ENCODE data around the gene CSK. TPM values are rescaled to one million over a fixed set of nuclear protein-coding genes. Genes with fewer than 3 reads are reported as not detected.
A peak's percentile ranks its signal among the peaks of the same experiment; 100 is the strongest.

CSK gene
- total and polyA plus RNA-seq, 4 experiments from 2014 or later: 72.5 to 247 (median 179) TPM

GRCh38 chr15:74789741-74790079 lies 7.8 kb downstream of the CSK start:
- ChIA-PET POLR2A (ENCODE audit: partially characterized antibody) (interaction anchor here (0.6 to 24.9 kb wide), 8 partner anchors 0 to 577 kb away, joined by 3 to 1342 read pairs (median 31); partner anchors contain the start of genes CLK3, CPLX3, CSK and FAM219B), CTCF (ENCODE audit: partially characterized antibody) (interaction anchor here (9.3 to 36.4 kb wide), 3 partner anchors 5 to 156 kb away, joined by 77 to 1908 read pairs (median 1908); partner anchors contain the start of genes CSK and LMAN1L)
- no peak for DNase-seq
- peaks cover 11% of the 10 kb centered on the region for H3K36me3 ChIP-seq (ENCODE audit: insufficient read depth, low read length)
- Mint-ChIP-seq H3K27ac (peak overlapping the region; percentile 95 to 99 (median 98)), H3K9me3 (peaks cover 0 to 3% (median 0%) of the 10 kb centered on the region in 8 donors), H3K4me1 (peaks cover 49 to 96% (median 80%) of the 10 kb centered on the region in 4 donors), H3K4me3 (peak overlapping the region; percentile 85 to 96 (median 92)), H3K27me3 (no peaks in the 10 kb centered on the region), H3K36me3 (peaks cover 13 to 50% of the 10 kb centered on the region in 2 donors)
- H3K4me3 ChIP-seq (ENCODE audit: low read length in 2 of 2): peak overlapping the region; percentile 55 to 69
- H3K4me1 ChIP-seq (ENCODE audit: insufficient read depth, low read length): peaks cover 99% of the 10 kb centered on the region
- peak overlapping the region; percentile 86 for H3K27ac ChIP-seq (ENCODE audit: low read depth, low read length)
- intact Hi-C loops (cut with micrococcal nuclease): loop anchor here (1.0 to 5.0 kb wide), 3 partner anchors 8 to 172 kb away; partner anchors contain the start of genes CLK3 and COX5A
- no peaks in the 10 kb centered on the region for H3K27me3 ChIP-seq (ENCODE audit: insufficient read depth, low read length)
- H3K9me3 ChIP-seq (ENCODE audit: control insufficient read depth in 1 of 2, low read length in 2 of 2): no peaks in the 10 kb centered on the region

- Mint-ChIP-seq H3K36me3 (peaks cover 10 to 49% of the 10 kb centered on the region in 2 donors), H3K4me3 (peak overlapping the region; percentile 85 to 96 (median 92)), H3K9me3 (peaks cover 0 to 3% (median 0%) of the 10 kb centered on the region in 8 donors), H3K27ac (peak overlapping the region; percentile 95 to 99 (median 98)), H3K27me3 (no peaks in the 10 kb centered on the region), H3K4me1 (peaks cover 51 to 96% (median 81%) of the 10 kb centered on the region in 4 donors)
- Histone ChIP-seq H3K4me1 (ENCODE audit: insufficient read depth, low read length) (peaks cover 99% of the 10 kb centered on the region), H3K4me3 (ENCODE audit: low read length in 2 of 2) (peak overlapping the region; percentile 7 to 69), H3K27ac (ENCODE audit: low read depth, low read length) (peak overlapping the region; percentile 86), H3K9me3 (ENCODE audit: control insufficient read depth in 1 of 2, low read length in 2 of 2) (no peaks in the 10 kb centered on the region), H3K36me3 (ENCODE audit: insufficient read depth, low read length) (peaks cover 11% of the 10 kb centered on the region), H3K27me3 (ENCODE audit: insufficient read depth, low read length) (no peaks in the 10 kb centered on the region)
- peak in 1 of 5 donors; percentile 76 for DNase-seq
- CTCF ChIA-PET (ENCODE audit: partially characterized antibody): interaction anchor here (9.3 to 36.4 kb wide), 3 partner anchors 5 to 157 kb away, joined by 77 to 1908 read pairs (median 1908); partner anchors contain the start of genes CSK and LMAN1L
- POLR2A ChIA-PET (ENCODE audit: partially characterized antibody): interaction anchor here (0.6 to 24.9 kb wide), 8 partner anchors 0 to 175 kb away, joined by 3 to 1342 read pairs (median 31); partner anchors contain the start of genes CLK3, CSK, MPI and ULK3
- intact Hi-C loops (cut with micrococcal nuclease): no loop called here
These were observed 8.4 kb downstream of the CSK start for GRCh38 chr15:74790080-74790916.

GRCh38 chr15:74791007-74791406 lies 9.1 kb downstream of the CSK start:
- peak overlapping the region in 7 of 8 donors; percentile 70 to 96 (median 76) for H3K4me3 Mint-ChIP-seq

GRCh38 chr15:74791667-74792066 lies 9.8 kb downstream of the CSK start:
- peaks cover 99% of the 10 kb centered on the region for H3K4me1 ChIP-seq (ENCODE audit: insufficient read depth, low read length)
- no peaks in the 10 kb centered on the region for H3K9me3 ChIP-seq (ENCODE audit: control insufficient read depth in 1 of 2, low read length in 2 of 2)
- ChIA-PET CTCF (ENCODE audit: partially characterized antibody) (interaction anchor here (1.0 to 36.4 kb wide), 6 partner anchors 3 to 174 kb away, joined by 3 to 1908 read pairs (median 46); partner anchors contain the start of genes CSK, LMAN1L and RPP25), POLR2A (ENCODE audit: partially characterized antibody) (interaction anchor here (0.8 to 24.9 kb wide), 4 partner anchors 2 to 110 kb away, joined by 3 to 1342 read pairs (median 694); partner anchors contain the start of gene CSK)
- Mint-ChIP-seq H3K36me3 (peaks cover 15 to 49% of the 10 kb centered on the region in 2 donors), H3K27ac (peak overlapping the region; percentile 82 to 99 (median 93)), H3K4me3 (peak overlapping the region in 7 of 8 donors; percentile 70 to 96 (median 75)), H3K4me1 (peaks cover 56 to 96% (median 82%) of the 10 kb centered on the region in 4 donors), H3K9me3 (no peaks in the 10 kb centered on the region), H3K27me3 (no peaks in the 10 kb centered on the region)
- no peaks in the 10 kb centered on the region for H3K27me3 ChIP-seq (ENCODE audit: insufficient read depth, low read length)
- intact Hi-C loops (cut with micrococcal nuclease): no loop called here
- peak overlapping the region in 1 of 2 donors; percentile 17 for H3K4me3 ChIP-seq (ENCODE audit: low read length in 2 of 2)
- peak overlapping the region; percentile 56 for H3K27ac ChIP-seq (ENCODE audit: low read depth, low read length)
- DNase-seq: no peak
- peaks cover 11% of the 10 kb centered on the region for H3K36me3 ChIP-seq (ENCODE audit: insufficient read depth, low read length)

More at GRCh38 chr15:74791007-74791406, 9.1 kb downstream of the CSK start:
- Histone ChIP-seq H3K4me3 (ENCODE audit: low read length in 2 of 2) (no peak overlapping the region), H3K4me1 (ENCODE audit: insufficient read depth, low read length) (peaks cover 99% of the 10 kb centered on the region), H3K36me3 (ENCODE audit: insufficient read depth, low read length) (peaks cover 11% of the 10 kb centered on the region), H3K27ac (ENCODE audit: low read depth, low read length) (peak overlapping the region; percentile 86), H3K27me3 (ENCODE audit: insufficient read depth, low read length) (no peaks in the 10 kb centered on the region), H3K9me3 (ENCODE audit: control insufficient read depth in 1 of 2, low read length in 2 of 2) (no peaks in the 10 kb centered on the region)
- ChIA-PET POLR2A (ENCODE audit: partially characterized antibody) (interaction anchor here (0.8 to 24.9 kb wide), 5 partner anchors 1 to 110 kb away, joined by 3 to 1342 read pairs (median 45); partner anchors contain the start of genes CSK and MPI), CTCF (ENCODE audit: partially characterized antibody) (interaction anchor here (1.4 to 36.4 kb wide), 4 partner anchors 4 to 173 kb away, joined by 3 to 1908 read pairs (median 992); partner anchors contain the start of genes CSK and LMAN1L)
- Mint-ChIP-seq H3K36me3 (peaks cover 11 to 48% of the 10 kb centered on the region in 2 donors), H3K27ac (peak overlapping the region; percentile 82 to 99 (median 92)), H3K27me3 (no peaks in the 10 kb centered on the region), H3K9me3 (no peaks in the 10 kb centered on the region), H3K4me1 (peaks cover 51 to 96% (median 82%) of the 10 kb centered on the region in 4 donors)
- no peak for DNase-seq
- intact Hi-C loops (cut with micrococcal nuclease): no loop called here

GRCh38 chr15:74792227-74793016 lies 10.5 kb downstream of the CSK start:
- Histone ChIP-seq H3K36me3 (ENCODE audit: insufficient read depth, low read length) (peaks cover 11% of the 10 kb centered on the region), H3K27me3 (ENCODE audit: insufficient read depth, low read length) (no peaks in the 10 kb centered on the region), H3K4me1 (ENCODE audit: insufficient read depth, low read length) (peaks cover 99% of the 10 kb centered on the region), H3K9me3 (ENCODE audit: control insufficient read depth in 1 of 2, low read length in 2 of 2) (no peaks in the 10 kb centered on the region), H3K4me3 (ENCODE audit: low read length in 2 of 2) (peak overlapping the region in 1 of 2 donors; percentile 17), H3K27ac (ENCODE audit: low read depth, low read length) (peak overlapping the region; percentile 56)
- intact Hi-C loops (cut with micrococcal nuclease): loop anchor here (1.0 kb wide), 2 partner anchors 11 to 21 kb away; no protein-coding TSS in a partner anchor
- Mint-ChIP-seq H3K9me3 (no peaks in the 10 kb centered on the region), H3K4me3 (peak overlapping the region; percentile 70 to 96 (median 75)), H3K36me3 (peaks cover 15 to 50% of the 10 kb centered on the region in 2 donors), H3K4me1 (peaks cover 59 to 94% (median 78%) of the 10 kb centered on the region in 4 donors), H3K27me3 (no peaks in the 10 kb centered on the region), H3K27ac (peak overlapping the region; percentile 82 to 95 (median 92))
- CTCF ChIA-PET (ENCODE audit: partially characterized antibody): interaction anchor here (0.8 to 36.4 kb wide), 11 partner anchors 3 to 250 kb away, joined by 3 to 1908 read pairs (median 9); partner anchors contain the start of genes CSK, LMAN1L, RPP25 and ULK3
- POLR2A ChIA-PET (ENCODE audit: partially characterized antibody): interaction anchor here (0.9 to 24.9 kb wide), 10 partner anchors 2 to 177 kb away, joined by 3 to 1342 read pairs (median 5); partner anchors contain the start of genes CLK3, COX5A, CSK and FAM219B
- no peak for DNase-seq
